PC-3 (cell line): ENCODE data around the gene FOXJ3.

Experiments
- EZH2phosphoT487 ChIP-seq: fragments of 300-600 bp; sonication (generic); IDR thresholded peaks from 2 replicates; pipeline ENCODE4 v1.6.1; 2018; ENCODE audit warnings: mild to moderate bottlenecking, antibody characterized with exemption, low read length, borderline replicate concordance
- TF ChIP-seq, protein P1 (sequence below): fragments of 300-600 bp; sonication (generic); conservative IDR thresholded peaks from 2 replicates; pipeline ENCODE4 v1.5.1; 2017; ENCODE audit warnings: antibody characterized with exemption, low read depth, mild to moderate bottlenecking, low read length

GRCh38 chr1:42264511-42265190 is 70.4 kb downstream of the FOXJ3 start:
- TF ChIP-seq, protein P1, sequence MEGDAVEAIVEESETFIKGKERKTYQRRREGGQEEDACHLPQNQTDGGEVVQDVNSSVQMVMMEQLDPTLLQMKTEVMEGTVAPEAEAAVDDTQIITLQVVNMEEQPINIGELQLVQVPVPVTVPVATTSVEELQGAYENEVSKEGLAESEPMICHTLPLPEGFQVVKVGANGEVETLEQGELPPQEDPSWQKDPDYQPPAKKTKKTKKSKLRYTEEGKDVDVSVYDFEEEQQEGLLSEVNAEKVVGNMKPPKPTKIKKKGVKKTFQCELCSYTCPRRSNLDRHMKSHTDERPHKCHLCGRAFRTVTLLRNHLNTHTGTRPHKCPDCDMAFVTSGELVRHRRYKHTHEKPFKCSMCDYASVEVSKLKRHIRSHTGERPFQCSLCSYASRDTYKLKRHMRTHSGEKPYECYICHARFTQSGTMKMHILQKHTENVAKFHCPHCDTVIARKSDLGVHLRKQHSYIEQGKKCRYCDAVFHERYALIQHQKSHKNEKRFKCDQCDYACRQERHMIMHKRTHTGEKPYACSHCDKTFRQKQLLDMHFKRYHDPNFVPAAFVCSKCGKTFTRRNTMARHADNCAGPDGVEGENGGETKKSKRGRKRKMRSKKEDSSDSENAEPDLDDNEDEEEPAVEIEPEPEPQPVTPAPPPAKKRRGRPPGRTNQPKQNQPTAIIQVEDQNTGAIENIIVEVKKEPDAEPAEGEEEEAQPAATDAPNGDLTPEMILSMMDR, result no peak
- TF ChIP-seq EZH2phosphoT487, result no peak
